Measurements from ENCODE around the gene CLMN.

DNA sequence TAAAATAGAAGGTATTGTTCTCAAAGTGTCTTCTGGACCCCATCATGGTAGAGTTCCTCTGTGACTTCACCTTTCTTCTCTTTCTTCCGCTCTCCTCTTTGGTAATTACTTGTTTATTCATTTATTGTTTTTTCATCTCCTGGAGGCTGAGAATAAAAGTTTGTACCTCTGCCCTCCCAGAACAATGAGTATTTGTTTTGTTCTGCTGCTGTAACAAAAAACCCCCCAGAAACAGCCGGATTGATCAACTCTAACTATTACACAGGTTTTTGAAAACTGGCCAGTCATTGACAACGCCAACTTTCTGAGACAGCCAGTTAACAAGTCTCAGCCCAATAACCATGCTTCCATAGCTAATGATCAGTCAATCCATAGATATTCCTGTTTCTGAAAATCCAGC, 154.2 kb downstream of the CLMN start:
- TF ChIP-seq CTCF (IDR thresholded peaks at IDR 0.05) (no peak), POLR2A (IDR thresholded peaks at IDR 0.05) (no peak), POLR2AphosphoS5 (IDR thresholded peaks at IDR 0.05; ENCODE audit: insufficient read depth in 1 of 2, low read depth in 1 of 2) (no peak)

Data from vagina (tissue), 2 donors.